Measurements from ENCODE around the gene HMX3.

The HMX3 gene

DNA sequence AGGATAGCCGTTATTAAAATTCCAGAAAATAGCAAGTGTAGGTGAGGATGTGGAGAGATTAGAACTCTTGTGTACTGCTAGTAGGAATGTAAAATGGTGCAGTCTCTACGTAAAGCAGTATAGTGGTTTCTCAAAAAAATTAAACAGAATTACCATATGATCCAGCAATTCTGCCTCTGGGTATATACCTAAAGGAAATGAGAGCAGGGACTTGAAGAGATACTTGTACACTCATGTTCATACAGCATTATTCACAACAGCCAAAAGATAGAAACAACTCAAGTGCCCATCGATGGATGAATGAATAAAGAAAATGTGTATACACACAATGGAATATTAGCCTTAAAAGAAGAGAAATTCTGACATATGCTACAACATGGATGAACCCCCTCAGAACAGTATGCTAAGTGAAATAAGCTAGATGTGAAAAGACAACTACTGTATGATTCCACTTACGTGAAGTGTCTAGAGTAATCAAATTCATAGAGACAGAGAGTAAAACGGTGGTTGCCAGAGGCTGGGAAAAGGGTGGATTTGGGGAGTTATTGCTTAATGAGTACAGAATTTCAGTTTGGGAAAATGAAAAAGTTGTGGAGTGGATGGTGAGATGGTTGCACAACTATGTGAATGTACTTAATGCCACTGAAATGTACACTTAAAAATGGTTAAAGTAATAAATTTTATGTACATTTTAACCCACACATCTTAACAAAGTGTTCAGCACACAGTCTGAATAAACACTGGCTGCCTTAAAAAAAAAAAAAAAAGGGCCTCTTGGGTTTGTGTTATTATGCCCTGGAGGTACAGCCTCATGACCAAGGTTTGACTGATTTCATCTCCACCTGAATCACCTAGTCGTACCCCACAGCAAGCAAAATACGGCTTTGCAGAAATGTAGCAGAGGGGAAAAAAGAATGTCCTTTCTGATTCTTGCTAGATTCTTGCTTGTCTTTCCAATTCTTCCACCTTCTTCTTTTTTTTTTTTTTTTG lies 44.6 kb downstream of the HMX3 start:
- no peak for DNase-seq

DNA sequence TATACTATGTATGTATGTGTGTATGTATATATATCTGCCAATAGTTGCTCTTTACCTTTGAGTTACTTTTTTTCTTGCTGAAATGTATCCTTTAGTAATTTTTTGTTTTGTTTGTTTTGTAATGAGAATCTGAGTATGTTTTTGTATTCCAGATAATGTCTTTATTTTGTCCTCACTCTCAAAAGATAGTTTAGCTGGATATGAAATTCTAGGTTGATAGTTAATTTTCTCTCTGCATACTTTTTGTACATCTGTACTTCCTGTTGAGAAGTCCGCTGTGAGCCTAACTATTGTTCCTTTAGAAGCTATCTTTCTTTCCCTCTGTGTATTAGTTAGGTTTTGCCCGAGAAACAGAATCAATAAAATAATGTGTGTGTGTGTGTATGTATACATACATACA lies 48.0 kb downstream of the HMX3 start:
- DNase-seq, result no peak

DNA sequence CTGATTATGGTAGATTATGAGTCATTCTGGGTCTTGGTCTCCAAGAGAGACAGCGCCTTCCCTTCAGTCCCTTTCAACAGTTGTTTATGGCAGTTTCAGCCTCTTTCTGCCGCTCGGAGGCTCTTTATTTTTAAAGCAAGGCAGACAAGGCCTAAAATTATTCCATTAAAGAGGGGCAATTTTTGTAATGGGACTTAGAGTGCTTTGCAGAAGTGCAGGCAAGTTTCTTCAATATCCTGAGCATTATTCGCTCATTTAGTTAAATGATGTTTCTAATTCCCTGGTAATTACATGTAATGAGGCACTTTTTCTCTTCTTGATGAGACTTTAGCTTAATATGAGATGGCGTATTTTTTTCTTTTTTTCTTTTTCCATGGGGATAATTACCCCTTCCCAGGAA lies 52.0 kb downstream of the HMX3 start:
- DNase-seq, result no peak
